NOMO-1 (cell line): ENCODE data around the gene TMEFF1.
"Not testable (repeated sequence)": the region's sequence is repeated elsewhere in the genome, so short reads cannot be mapped to it uniquely, and the experiment has no call there.

Source experiments
- DNase-seq, 2 experiments: peaks; one replicate each; lab custom pipeline; 2025; ENCODE audit not compliant: unreplicated experiment in 2 of 2; lab: John Stamatoyannopoulos, UW

The TMEFF1 gene

DNA sequence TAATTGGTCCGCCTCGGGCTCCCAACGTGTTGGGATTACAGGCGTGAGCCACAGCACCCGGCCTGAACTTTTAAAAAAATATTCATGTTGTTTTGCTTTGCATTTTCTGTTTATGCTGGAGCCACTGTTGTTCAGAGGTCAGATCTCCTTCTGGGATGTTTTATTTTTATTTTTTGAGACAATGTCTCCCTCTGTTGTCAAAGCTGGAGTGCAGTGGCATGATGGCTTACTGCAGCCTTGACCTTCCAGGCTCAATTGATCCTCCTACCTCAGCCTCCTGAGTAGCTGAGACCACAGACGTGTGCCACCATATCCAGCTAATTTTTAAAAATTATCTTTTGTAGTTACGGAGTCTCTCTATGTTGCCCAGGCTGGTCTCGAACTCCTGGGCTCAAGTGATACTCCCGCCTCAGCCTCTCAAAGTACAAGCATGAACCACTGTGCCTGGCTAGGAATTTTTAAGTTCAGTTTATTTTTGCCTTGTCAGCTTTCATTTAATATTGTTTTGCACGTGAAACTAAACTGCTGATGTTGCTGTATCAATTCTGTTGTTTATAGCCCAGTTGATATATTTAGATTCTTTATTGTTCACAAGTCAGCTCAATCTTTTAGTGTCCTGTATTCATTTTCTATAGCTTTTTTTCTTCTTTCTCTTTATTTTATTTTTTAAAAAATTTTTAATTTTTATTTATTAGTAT lies 13.7 kb downstream of the TMEFF1 start:
- no peak for DNase-seq

DNA sequence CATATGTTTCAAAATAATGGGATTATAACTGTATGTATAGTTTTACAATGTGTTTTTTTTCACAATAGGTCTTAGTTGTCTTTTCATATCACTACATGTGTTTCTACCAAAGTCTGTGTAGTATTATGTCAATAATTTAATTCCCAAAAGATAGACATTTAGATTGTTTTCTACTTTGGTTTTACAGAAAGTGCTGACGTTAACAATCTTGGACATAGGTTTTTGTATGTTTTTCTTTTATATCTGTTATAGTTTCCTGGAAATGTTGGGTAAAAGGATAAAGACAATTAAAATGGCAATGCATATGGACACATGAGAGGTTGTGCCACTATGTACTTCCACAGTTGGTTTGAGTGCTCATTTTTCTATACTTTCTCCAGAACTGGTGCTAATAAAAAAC lies 15.2 kb downstream of the TMEFF1 start:
- no peak for DNase-seq

DNA sequence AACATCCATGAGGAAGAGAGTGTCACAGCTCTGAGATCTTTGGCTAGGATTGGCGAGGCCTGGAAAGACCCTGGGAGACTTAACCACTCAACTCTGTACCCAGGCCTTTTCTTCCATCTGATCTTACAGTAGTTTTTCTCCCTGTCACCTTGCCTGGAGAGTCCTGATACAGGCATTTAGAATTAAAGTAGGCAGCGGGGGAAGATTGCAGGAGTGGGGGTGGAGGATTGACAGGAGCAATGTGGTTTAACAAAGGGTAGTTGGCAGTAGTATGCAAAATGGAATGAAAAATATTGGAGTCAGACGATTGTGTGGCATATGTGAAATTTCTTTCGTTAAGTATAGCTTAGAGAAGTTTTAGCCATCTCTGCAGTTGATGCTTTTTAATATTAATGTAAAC lies 16.9 kb downstream of the TMEFF1 start:
- DNase-seq: no peak

DNA sequence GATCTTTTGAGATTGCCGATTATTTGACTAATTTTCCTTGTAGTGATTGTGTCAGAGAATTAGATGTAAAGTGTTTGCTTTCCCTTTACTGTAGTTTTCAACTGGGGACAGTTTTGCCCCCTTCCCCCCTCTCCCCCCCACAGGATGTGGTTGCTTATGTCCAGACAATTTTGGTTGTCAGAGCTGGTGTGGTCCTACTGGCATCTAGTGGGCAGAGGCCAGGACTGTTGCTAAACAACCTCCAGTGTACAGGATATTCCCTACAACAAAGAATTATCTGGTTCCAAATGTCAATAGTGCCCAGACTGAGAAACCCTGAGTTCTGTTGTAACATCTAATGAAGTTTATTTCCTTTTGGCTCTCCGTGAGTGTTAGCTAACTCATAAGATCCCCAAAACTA lies 20.0 kb downstream of the TMEFF1 start:
- no peak for DNase-seq

DNA sequence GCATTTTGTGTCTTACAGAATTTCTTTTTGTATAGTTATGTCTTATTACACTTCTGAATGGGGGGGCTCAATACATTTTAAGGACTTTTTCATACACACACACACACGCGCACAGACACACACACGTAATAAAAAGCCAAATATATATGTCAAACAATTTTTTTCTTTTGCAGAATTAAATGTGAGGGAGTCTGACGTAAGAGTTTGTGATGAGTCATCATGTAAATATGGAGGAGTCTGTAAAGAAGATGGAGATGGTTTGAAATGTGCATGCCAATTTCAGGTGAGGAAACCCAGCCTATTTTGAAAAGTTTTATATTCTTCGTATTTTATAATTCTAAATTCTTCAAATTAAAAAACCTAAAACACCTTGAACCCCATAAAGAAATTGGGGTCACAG lies 25.6 kb downstream of the TMEFF1 start:
- DNase-seq: no peak

DNA sequence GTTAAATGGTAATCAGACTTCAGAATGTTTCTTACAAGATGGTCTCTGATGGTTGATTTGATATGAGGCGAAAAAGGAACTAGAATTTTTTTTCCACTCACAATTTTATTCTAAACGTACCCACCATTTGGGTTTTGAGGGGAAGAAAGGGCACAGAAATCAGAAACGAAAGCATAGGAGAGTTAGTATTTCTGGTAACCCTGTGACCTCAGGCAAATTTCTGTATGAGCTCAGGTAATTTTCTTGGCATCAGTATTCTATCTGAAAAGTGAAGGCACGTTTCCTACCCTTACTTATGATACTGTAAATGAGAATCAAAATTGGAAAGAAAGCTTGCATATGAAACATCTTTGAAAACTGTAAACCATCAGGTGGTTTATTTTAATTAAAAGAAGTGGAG lies 26.5 kb downstream of the TMEFF1 start:
- no peak for DNase-seq

DNA sequence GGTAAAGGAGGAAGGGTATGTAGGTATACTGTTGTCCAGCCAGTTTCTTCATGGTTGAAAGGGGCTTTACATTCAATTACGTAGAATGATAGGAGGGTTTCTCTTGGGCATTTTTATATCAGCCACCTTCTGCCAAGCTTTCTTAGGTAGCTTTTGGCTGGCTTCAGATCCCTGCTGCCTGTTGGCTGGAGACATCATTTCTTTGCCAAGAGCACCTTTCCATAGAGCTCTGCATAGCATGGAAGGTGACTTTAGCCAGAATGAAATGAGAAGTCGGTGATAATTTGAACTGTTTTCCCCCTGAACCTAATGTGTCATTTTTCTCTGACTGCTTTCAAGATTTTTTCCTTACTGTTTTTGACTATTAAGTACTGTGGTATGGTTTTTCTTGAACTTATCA lies 26.9 kb downstream of the TMEFF1 start:
- no peak for DNase-seq

DNA sequence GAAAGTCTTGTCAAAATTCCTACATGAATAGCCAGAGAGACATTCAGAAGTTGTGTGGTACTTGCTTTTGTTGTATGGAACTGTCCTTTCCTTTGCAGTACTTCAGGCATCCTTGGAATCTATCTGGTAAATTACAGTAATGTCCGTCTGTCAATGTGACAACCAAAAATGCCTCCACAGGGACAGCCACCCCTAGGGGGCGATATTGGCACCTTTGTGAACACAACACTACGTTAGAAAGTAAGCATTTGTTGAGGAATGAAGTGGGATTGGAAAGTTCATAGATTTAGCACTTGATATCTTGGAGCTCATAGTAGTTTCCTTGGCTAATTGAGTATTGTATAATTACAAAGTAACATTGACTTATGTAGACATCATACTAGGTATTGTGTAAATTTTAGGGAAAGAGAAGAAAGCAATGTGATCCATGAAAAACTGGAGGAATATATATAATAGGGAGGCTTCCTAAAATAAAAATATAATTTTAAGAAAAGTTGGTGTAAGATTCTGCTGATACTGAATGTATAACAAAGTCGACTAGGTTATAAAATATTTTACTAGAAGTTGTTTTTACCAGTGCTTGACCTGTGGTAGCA lies 32.7 kb downstream of the TMEFF1 start:
- DNase-seq: peak in 1 of 2 experiments; percentile 39

DNA sequence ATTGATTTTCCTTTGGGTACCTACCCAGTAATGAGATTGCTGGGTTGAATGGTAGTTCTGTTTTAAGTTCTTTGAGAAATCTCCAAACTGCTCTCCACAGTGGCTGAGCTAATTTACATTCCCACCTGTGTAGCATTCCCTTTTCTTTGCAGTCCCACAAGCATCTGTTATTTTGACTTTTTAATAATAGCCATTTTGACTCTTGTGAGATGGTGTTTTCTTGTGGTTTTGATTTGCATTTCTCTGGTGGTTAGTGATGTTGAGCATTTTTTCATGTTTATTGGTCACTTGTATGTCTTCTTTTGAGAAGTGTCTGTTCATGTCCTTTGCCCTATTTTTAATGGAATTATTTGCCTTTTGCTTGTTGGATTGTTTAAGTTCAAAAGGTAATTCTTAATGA lies 34.4 kb downstream of the TMEFF1 start:
- not testable (repeated sequence) for DNase-seq

DNA sequence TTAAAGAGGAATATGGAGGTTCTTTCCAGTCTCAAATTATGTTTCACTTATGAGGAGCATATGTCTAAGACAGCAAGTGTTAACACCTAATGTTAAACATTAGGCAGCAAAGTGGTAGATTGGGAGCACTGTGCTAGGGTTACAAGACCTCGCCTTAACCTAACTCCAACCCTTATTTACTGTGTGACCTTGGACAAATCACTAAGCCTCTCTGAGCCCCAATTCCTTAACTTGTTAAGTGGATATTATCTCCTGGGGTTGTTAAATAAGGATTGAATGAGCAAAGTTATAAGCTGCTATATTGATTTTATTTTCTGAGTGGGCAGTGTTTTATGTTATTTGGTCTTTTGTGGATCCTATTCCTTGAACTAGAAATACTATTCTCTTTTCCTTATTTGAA lies 38.3 kb downstream of the TMEFF1 start:
- DNase-seq: no peak

DNA sequence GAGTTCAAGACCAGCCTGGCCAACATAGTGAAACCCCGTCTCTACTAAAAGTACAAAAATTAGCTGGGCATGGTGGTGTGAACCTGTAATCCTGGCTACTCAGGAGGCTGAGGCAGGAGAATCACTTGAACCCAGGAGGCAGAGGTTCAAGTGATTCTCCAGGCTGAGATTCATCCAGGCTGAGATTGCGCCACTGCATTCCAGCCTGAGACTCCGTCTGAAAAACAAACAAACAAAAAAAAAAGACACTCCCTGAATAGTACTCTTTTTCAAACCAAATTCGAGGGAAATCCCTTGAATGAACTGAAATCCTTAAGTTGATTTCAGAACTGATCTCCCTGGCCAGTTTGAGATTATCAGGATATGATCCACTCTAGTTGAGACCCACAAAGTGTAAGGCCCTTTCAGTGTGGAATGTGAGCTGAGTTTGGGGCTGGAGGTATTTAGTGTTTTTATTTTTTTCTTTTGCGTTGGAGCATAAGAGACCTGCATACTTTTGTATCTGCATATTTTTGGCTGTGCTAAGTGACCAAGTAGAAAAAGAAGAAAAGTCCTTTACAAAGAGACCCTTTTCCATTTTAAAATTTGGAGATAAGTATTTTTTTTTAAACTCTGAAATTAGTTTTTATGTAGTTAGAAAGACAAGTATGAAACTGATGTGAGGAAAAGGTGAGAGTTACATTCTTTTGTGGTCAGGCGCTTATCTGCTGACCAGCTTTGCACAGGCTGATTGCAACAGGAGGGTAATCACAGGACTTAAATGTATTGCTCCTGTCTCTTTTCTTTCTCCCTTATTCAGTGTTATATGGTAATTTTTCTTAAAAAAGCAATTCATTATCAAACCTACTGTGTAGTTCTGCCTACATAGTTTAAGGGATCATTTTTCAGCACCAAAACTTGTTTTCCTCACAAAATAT lies 42.9 kb downstream of the TMEFF1 start:
- no peak for DNase-seq

DNA sequence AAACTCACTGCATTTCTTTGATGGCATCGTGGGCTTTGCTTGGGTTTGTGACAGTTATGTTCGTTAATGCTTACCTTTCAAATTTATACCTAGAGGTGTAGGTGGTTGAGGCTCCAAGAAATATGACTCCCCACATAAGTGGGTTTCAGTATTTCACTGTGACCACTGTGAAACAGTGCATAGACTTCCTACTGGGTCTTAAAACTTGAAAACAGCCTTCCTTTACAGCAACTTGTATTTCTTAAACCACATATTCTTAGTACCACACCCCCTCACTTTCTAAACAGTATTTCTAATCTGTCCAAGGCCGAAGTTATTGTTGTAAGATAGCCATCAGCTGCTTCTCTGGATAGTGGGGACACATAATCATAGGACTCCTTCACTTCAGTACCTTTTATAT lies 48.3 kb downstream of the TMEFF1 start:
- DNase-seq: no peak

DNA sequence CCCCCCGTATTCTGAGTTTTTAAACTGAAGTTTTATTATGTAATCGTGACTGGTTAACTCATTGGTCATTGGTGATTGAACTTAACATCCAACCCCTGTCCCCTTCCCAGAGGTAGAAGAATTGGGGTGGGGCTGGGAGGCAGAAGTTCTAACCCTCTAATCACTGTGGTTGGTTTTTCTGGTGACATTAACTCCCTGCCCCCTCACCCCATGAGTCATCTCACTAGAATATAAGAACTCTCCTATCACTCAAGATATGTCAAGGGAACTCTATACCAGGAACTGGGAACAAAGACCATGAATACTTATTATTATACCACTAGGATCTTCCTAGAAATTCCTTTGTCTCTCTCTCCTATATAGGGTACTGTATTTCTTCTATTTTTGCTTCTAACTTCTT lies 52.6 kb downstream of the TMEFF1 start:
- DNase-seq: no peak

DNA sequence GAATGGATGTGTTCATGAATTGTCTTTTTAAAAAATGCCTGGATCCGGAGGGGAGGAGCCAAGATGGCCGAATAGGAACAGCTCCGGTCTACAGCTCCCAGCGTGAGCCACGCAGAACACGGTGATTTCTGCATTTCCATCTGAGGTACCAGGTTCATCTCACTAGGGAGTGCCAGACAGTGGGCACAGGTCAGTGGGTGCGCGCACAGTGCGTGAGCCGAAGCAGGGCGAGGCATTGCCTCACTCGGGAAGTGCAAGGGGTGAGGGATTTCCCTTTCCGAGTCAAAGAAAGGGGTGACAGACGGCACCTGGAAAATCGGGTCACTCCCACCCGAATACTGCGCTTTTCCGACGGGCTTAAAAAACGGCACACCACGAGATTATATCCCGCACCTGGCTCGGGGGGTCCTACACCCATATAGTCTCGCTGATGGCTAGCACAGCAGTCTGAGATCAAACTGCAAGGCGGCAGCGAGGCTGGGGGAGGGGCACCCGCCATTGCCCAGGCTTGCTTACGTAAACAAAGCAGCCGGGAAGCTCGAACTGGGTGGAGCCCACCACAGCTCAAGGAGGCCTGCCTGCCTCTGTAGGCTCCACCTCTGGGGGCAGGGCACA lies 54.3 kb downstream of the TMEFF1 start:
- DNase-seq: not testable (repeated sequence)

DNA sequence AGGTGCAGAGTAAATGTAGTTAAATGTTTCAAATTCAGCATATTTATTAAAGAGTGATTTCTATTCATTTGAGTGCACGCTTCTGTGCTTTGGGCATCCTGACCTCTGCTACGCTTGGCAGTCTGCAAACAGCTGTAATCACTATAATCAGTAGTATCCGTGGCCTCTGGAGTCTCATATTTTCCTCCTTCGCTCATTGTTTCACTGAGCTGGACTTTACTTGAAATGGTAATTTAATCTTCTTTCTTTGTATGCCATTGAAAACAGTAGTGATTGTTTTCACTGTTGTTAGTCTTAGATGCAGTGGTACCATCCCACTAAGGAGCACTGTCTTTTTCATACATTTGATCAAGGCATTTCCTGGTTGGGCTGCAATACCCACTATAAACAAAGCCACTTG lies 61.5 kb downstream of the TMEFF1 start:
- DNase-seq: no peak

DNA sequence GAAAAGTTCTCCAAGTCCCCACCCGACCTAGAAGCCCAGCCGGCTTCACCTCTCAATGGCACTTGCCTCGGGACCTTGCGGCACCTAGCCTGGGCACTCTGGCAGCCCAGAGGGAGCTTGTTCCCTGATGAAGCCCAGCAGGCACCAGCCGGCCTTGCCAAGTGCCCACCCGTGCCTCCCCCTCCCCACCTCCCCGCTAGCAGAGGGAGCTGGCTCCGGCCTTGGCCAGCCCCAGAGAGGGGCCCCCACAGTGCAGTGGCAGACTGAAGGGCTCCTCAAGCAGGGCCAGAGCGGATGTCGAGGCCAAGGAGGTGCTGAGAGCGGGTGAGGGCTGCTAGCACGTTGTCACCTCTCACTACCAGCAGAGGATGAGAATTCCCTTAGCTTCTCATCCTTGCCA lies 67.4 kb downstream of the TMEFF1 start:
- DNase-seq: no peak

DNA sequence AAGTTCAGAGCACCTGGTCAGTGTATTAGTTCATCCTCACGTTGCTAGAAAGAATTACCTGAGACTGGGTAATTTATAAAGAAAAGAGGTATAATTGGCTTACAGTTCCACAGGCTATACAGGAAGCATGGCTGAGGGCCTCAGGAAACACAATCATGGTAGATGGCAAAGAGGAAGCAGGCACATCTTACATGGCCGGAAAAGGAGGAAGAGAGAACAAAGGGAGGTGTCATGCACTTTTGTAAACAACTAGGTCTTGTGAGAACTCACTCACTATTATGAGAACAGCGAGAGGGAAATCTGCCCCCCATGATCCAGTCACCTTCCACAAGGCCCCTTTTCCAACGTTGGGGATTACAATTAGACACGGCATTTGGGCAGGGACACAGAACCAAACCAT lies 76.1 kb downstream of the TMEFF1 start:
- DNase-seq: peak in 1 of 2 experiments; percentile 8

DNA sequence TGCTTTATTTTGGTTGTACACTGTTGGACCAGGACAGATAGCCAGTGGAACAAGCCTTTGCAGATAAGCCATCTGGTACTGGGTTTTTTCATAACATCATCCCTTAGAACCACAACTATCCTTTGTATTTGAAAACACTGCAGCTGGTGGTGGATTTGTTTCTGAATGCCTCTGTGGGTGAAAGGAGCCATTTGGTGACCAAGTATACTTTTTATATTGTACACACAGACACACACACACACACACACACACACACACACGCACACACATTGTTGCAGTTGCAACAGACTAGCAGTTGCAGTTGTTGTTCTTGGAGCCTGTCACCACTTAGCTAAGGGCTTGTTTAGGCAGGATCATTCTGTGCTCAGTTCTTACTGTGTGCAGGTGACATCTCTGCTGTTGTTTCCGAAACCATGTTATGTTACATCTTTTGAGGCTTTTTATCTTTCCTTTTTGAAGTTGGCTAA lies 82.0 kb downstream of the TMEFF1 start:
- DNase-seq: no peak

DNA sequence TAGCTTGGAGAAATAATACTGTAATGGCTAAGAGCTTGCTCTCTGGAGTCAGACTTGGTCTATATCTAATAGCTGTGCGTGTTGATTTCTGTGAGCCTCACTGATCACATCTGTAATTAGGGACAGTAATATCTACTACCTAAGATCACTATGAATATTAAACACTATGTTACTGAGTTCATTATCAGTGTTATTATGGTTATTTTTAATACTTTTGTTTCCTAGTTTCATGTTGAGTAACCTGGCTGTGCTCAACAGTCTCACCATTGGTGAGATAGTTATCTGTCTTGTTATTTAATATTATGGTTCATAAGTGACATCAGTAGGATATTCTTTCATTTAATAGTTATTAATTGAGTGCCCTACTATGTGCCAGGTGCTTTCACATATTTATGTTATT lies 82.5 kb downstream of the TMEFF1 start:
- DNase-seq: no peak

DNA sequence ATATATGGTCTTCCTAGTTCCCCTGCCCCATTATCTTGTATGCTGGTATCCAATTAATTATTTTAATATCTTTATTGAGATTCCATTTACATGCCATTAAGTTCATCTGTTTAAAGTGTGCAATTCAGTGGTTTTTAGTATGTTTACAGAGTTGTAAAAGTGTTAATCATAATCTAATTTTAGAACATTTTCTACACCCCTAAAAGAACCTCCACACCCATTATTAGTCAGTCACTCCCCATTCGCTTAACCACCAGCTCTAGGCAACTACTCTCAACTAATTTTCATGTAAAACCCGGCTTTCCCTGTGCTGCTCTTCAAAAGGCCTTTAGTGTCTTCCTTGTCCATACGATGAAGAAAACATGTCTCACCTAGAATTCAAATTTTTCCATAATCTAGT lies 84.1 kb downstream of the TMEFF1 start:
- DNase-seq: no peak

DNA sequence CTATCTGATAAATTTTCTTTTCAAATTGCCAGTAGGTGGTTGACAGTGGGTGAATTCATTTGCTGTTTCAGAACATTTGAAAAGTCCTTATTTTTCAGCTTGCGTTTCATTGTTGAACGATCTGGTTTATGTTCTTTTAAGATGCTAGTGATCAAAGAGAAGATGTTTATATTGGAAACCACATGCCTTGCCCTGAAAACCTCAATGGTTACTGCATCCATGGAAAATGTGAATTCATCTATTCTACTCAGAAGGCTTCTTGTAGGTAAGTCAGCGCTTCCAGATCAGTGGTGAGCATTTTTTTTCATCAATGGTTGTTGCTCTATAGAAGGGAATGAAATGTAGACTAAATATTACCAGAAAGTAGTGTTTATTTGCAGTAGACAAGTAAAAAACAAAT lies 88.3 kb downstream of the TMEFF1 start:
- no peak for DNase-seq
